Nephron (organoid): ENCODE results near the gene RICTOR.

Source experiments
- H3K27ac Mint-ChIP-seq, 3 experiments: 2 replicates each; pipeline ENCODE4 v1.8.0; 2020; ENCODE audit warnings: mixed read lengths in 3 of 3, mild to moderate bottlenecking in 2 of 3, moderate library complexity in 1 of 3
- H3K27me3 Mint-ChIP-seq: 2 replicates; pipeline ENCODE4 v1.8.0; 2021; ENCODE audit warnings: low read depth, mild to moderate bottlenecking, moderate library complexity, mixed read lengths
- H3K36me3 Mint-ChIP-seq: 2 replicates; pipeline ENCODE4 v1.8.0; 2020; ENCODE audit warnings: low read depth, mixed read lengths
- H3K4me1 Mint-ChIP-seq: 2 replicates; pipeline ENCODE4 v1.8.0; 2020; ENCODE audit warnings: mixed read lengths
- H3K4me3 Mint-ChIP-seq, 3 experiments: 2 replicates each; pipeline ENCODE4 v1.8.0; 2020; ENCODE audit warnings: mild to moderate bottlenecking in 3 of 3, mixed read lengths in 3 of 3, moderate library complexity in 2 of 3
- H3K9me3 Mint-ChIP-seq: 2 replicates; pipeline ENCODE4 v1.8.0; 2020; ENCODE audit warnings: mixed read lengths
- CTCF ChIP-seq, 3 experiments: fragments of 200-600 bp; sonication (generic); IDR thresholded peaks; one replicate each; pipeline ENCODE4 v1.5.0; 2021; ENCODE audit warnings: antibody characterized with exemption in 3 of 3; ENCODE audit not compliant: unreplicated experiment in 3 of 3

The RICTOR gene

GRCh38 chr5:39113354-39113953 is 39.3 kb upstream of the RICTOR start:
- Mint-ChIP-seq H3K27me3 (peaks cover 8% of the 10 kb centered on the region), H3K27ac (peak overlapping the region in 1 of 3 experiments; percentile 30), H3K4me1 (no peaks in the 10 kb centered on the region), H3K9me3 (no peaks in the 10 kb centered on the region), H3K4me3 (no peak overlapping the region), H3K36me3 (no peaks in the 10 kb centered on the region)
- TF ChIP-seq CTCF (IDR thresholded peaks at IDR 0.05; ENCODE audit: unreplicated experiment in 3 of 3): no peak

- no peaks in the 10 kb centered on the region for H3K9me3 Mint-ChIP-seq
- TF ChIP-seq CTCF (IDR thresholded peaks at IDR 0.05; ENCODE audit: unreplicated experiment in 3 of 3): no peak
- H3K4me1 Mint-ChIP-seq: no peaks in the 10 kb centered on the region
- H3K4me3 Mint-ChIP-seq: no peak overlapping the region
- H3K27ac Mint-ChIP-seq: no peak overlapping the region
- H3K36me3 Mint-ChIP-seq: no peaks in the 10 kb centered on the region
- H3K27me3 Mint-ChIP-seq: peaks cover 4% of the 10 kb centered on the region
Measured at GRCh38 chr5:39109606-39110005, 35.4 kb upstream of the RICTOR start.

- H3K27ac Mint-ChIP-seq: no peak overlapping the region
- H3K4me3 Mint-ChIP-seq: no peak overlapping the region
- H3K36me3 Mint-ChIP-seq: no peaks in the 10 kb centered on the region
- no peaks in the 10 kb centered on the region for H3K4me1 Mint-ChIP-seq
- TF ChIP-seq CTCF (IDR thresholded peaks at IDR 0.05; ENCODE audit: unreplicated experiment in 3 of 3): no peak
- no peaks in the 10 kb centered on the region for H3K9me3 Mint-ChIP-seq
- H3K27me3 Mint-ChIP-seq: peaks cover 4% of the 10 kb centered on the region
Measured at GRCh38 chr5:39108987-39109386, 34.8 kb upstream of the RICTOR start.

GRCh38 chr5:39107350-39107749 is 33.2 kb upstream of the RICTOR start:
- Mint-ChIP-seq H3K36me3 (no peaks in the 10 kb centered on the region), H3K9me3 (no peaks in the 10 kb centered on the region), H3K27ac (no peak overlapping the region), H3K4me3 (no peak overlapping the region), H3K27me3 (peaks cover 4% of the 10 kb centered on the region), H3K4me1 (no peaks in the 10 kb centered on the region)
- no peak for TF ChIP-seq CTCF (IDR thresholded peaks at IDR 0.05; ENCODE audit: unreplicated experiment in 3 of 3)

GRCh38 chr5:39106322-39106721 is 32.1 kb upstream of the RICTOR start:
- Mint-ChIP-seq H3K36me3 (no peaks in the 10 kb centered on the region), H3K9me3 (no peaks in the 10 kb centered on the region), H3K27me3 (peaks cover 4% of the 10 kb centered on the region), H3K4me3 (no peak overlapping the region), H3K4me1 (no peaks in the 10 kb centered on the region), H3K27ac (no peak overlapping the region)
- peak; percentile 15 to 37 (median 16) for TF ChIP-seq CTCF (IDR thresholded peaks at IDR 0.05; ENCODE audit: unreplicated experiment in 3 of 3)

- TF ChIP-seq CTCF (IDR thresholded peaks at IDR 0.05; ENCODE audit: unreplicated experiment in 3 of 3): no peak
Measured at GRCh38 chr5:39104221-39104620, 30.0 kb upstream of the RICTOR start.

More at GRCh38 chr5:39104221-39104620, 30.0 kb upstream of the RICTOR start:
- Mint-ChIP-seq H3K4me1 (no peaks in the 10 kb centered on the region), H3K27me3 (no peaks in the 10 kb centered on the region), H3K36me3 (no peaks in the 10 kb centered on the region), H3K27ac (no peak overlapping the region), H3K4me3 (no peak overlapping the region), H3K9me3 (no peaks in the 10 kb centered on the region)
